KMS-11 (cell line): ENCODE data around the gene TUBGCP2.

Experiments used
- H2AFZ ChIP-seq: fragments of 200-600 bp; sonication (generic); 2 replicates; pipeline ENCODE4 v1.6.1; 2016; ENCODE audit warnings: antibody characterized with exemption, mixed run types, low read depth
- H3K27ac ChIP-seq: fragments of 200-600 bp; sonication (generic); 2 replicates; pipeline ENCODE4 v1.6.1; 2016; ENCODE audit warnings: mild to moderate bottlenecking, mixed run types
- H3K27me3 ChIP-seq: fragments of 200-600 bp; sonication (generic); 2 replicates; pipeline ENCODE4 v1.6.1; 2017; ENCODE audit warnings: mild to moderate bottlenecking, low read depth, mixed run types, moderate library complexity; ENCODE audit not compliant: insufficient read depth
- H3K36me3 ChIP-seq: fragments of 200-600 bp; sonication (generic); 2 replicates; pipeline ENCODE4 v1.6.1; 2017; ENCODE audit warnings: mild to moderate bottlenecking, mixed run types; ENCODE audit not compliant: insufficient read depth
- H3K4me1 ChIP-seq: fragments of 200-600 bp; sonication (generic); 2 replicates; pipeline ENCODE4 v1.6.1; 2016; ENCODE audit warnings: mild to moderate bottlenecking, low read depth, mixed run types; ENCODE audit not compliant: poor library complexity, severe bottlenecking
- H3K4me2 ChIP-seq: fragments of 200-600 bp; sonication (generic); 2 replicates; pipeline ENCODE4 v1.7.0; 2016; ENCODE audit warnings: mild to moderate bottlenecking, mixed run types
- H3K4me3 ChIP-seq: fragments of 200-600 bp; sonication (generic); IDR thresholded peaks from 2 replicates; pipeline ENCODE4 v1.6.1; 2017; ENCODE audit warnings: low read depth, low read length, mixed read lengths; ENCODE audit not compliant: insufficient read depth
- H3K79me2 ChIP-seq: fragments of 200-600 bp; sonication (generic); 2 replicates; pipeline ENCODE4 v1.6.1; 2016; ENCODE audit warnings: low read depth, mixed run types; ENCODE audit not compliant: insufficient read depth
- H3K9ac ChIP-seq: fragments of 200-600 bp; sonication (generic); 2 replicates; pipeline ENCODE4 v1.6.1; 2016; ENCODE audit warnings: mild to moderate bottlenecking, mixed run types
- H4K20me1 ChIP-seq: fragments of 200-600 bp; sonication (generic); 2 replicates; pipeline ENCODE4 v1.6.1; 2016; ENCODE audit warnings: mild to moderate bottlenecking, mixed run types; ENCODE audit not compliant: insufficient read depth
- TF ChIP-seq, protein P1 (sequence below): fragments of 200-600 bp; sonication (generic); conservative IDR thresholded peaks from 2 replicates; pipeline ENCODE4 v1.6.1; 2017; ENCODE audit warnings: low read depth, mild to moderate bottlenecking, antibody characterized with exemption, low read length, moderate library complexity, mixed read lengths

The TUBGCP2 gene

DNA sequence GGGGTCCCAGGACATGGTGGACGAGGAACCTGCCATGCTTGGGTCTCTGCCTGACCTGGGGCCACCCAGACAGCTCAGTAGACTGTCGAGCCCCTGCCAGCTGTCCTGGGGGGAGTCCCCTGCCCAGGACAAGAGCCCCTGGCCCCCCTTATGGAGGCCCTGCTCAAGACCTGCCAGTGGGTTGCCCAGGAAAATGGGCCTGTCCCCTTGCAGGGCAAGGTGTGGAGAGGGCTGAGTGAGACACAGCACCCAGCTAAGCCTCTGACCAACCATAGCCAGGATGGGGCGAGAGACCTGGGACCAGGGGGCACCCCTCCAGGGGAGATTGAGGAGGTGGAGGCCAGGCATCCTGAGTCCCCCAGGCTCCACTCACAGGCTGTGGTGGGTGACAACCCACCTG is 47.3 kb upstream of the TUBGCP2 start:
- H3K79me2 ChIP-seq = no peaks in the 10 kb centered on the region
- H4K20me1 ChIP-seq = no peaks in the 10 kb centered on the region
- H3K36me3 ChIP-seq = no peaks in the 10 kb centered on the region
- H3K27ac ChIP-seq = no peak overlapping the region
- no peak overlapping the region for H3K9ac ChIP-seq
- no peak overlapping the region for H3K4me3 ChIP-seq
- no peaks in the 10 kb centered on the region for H3K27me3 ChIP-seq
- no peak overlapping the region for H3K4me2 ChIP-seq
- TF ChIP-seq, protein P1, sequence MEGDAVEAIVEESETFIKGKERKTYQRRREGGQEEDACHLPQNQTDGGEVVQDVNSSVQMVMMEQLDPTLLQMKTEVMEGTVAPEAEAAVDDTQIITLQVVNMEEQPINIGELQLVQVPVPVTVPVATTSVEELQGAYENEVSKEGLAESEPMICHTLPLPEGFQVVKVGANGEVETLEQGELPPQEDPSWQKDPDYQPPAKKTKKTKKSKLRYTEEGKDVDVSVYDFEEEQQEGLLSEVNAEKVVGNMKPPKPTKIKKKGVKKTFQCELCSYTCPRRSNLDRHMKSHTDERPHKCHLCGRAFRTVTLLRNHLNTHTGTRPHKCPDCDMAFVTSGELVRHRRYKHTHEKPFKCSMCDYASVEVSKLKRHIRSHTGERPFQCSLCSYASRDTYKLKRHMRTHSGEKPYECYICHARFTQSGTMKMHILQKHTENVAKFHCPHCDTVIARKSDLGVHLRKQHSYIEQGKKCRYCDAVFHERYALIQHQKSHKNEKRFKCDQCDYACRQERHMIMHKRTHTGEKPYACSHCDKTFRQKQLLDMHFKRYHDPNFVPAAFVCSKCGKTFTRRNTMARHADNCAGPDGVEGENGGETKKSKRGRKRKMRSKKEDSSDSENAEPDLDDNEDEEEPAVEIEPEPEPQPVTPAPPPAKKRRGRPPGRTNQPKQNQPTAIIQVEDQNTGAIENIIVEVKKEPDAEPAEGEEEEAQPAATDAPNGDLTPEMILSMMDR = no peak
- H3K4me1 ChIP-seq = no peaks in the 10 kb centered on the region
- H2AFZ ChIP-seq = no peak overlapping the region

DNA sequence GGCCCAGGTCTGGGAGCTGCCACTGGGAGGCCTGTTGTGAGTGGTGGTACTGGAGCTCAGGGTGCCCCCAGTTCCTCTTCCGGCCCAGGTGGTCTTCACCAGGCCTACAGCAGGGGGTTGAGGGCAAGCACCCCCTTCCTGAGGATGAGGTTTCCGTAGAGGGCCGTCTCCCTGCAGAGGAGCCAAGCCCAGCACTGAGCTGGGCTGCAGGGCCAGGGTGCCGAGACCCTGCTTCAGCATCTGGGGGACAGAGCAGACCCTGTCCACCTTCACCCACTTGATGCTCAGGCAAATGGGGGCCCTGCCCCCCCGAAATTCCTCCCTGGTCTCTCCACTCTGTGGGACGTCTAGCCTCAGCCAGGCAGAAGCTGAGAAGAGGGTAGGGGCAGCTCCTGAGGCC is 46.6 kb upstream of the TUBGCP2 start:
- Histone ChIP-seq H3K27ac (no peak overlapping the region), H3K9ac (no peak overlapping the region), H4K20me1 (no peaks in the 10 kb centered on the region), H3K4me1 (no peaks in the 10 kb centered on the region), H3K4me2 (no peak overlapping the region), H3K36me3 (no peaks in the 10 kb centered on the region), H3K4me3 (no peak overlapping the region), H2AFZ (no peak overlapping the region), H3K27me3 (no peaks in the 10 kb centered on the region), H3K79me2 (no peaks in the 10 kb centered on the region)
- TF ChIP-seq, protein P1 = no peak

GRCh38 chr10:133354672-133355240 is 46.1 kb upstream of the TUBGCP2 start:
- Histone ChIP-seq H3K4me2 (no peak overlapping the region), H3K4me3 (no peak overlapping the region), H3K4me1 (no peaks in the 10 kb centered on the region)

GRCh38 chr10:133353988-133354605 is 45.4 kb upstream of the TUBGCP2 start:
- Histone ChIP-seq H3K4me1 (no peaks in the 10 kb centered on the region), H3K4me3 (no peak overlapping the region), H2AFZ (no peak overlapping the region), H3K4me2 (no peak overlapping the region), H3K36me3 (no peaks in the 10 kb centered on the region), H3K27me3 (no peaks in the 10 kb centered on the region), H3K27ac (no peak overlapping the region), H3K9ac (no peak overlapping the region), H3K79me2 (no peaks in the 10 kb centered on the region), H4K20me1 (no peaks in the 10 kb centered on the region)
- TF ChIP-seq, protein P1 = no peak

More at GRCh38 chr10:133354672-133355240, 46.1 kb upstream of the TUBGCP2 start:
- Histone ChIP-seq H3K79me2 (no peaks in the 10 kb centered on the region), H2AFZ (no peak overlapping the region), H3K36me3 (no peaks in the 10 kb centered on the region), H3K9ac (no peak overlapping the region), H3K27me3 (no peaks in the 10 kb centered on the region), H4K20me1 (no peaks in the 10 kb centered on the region), H3K27ac (no peak overlapping the region)
- TF ChIP-seq, protein P1 = no peak
